Heart right ventricle (tissue), 16 donors: ENCODE data around the gene ARHGAP19. TPM values are rescaled to one million over a fixed set of nuclear protein-coding genes. Genes with fewer than 3 reads are reported as not detected.

Source experiments
- ATAC-seq, 8 donors: fragments of 200-7000 bp; cut with Tn5 transposase; one replicate each; pipeline ENCODE4 v1.9.1; 2020; ENCODE audit warnings: mild to moderate bottlenecking in 8 of 8, moderate library complexity in 8 of 8, moderate number of reproducible peaks in 1 of 8
- DNase-seq, 2 donors: peaks; one replicate each; pipeline ENCODE4 v3.0.0-alpha.2; 2020
- H3K27ac ChIP-seq, 10 donors: fragments of 200-600 bp; sonication (generic) in 2 of 10; one replicate each; pipeline versions ENCODE4 v1.5.0 to v1.8.0; 2020 to 2022; ENCODE audit warnings: mild to moderate bottlenecking in 3 of 10
- H3K27me3 ChIP-seq, 7 donors: fragments of 200-600 bp; one replicate each; pipeline ENCODE4 v1.8.0; 2021 to 2022; ENCODE audit warnings: mild to moderate bottlenecking in 2 of 7
- H3K36me3 ChIP-seq, 9 donors: fragments of 200-600 bp; sonication (generic) in 1 of 9; one replicate each; pipeline versions ENCODE4 v1.5.0 to v1.8.0; 2020 to 2022; ENCODE audit warnings: mild to moderate bottlenecking in 2 of 9
- H3K4me1 ChIP-seq, 9 donors: fragments of 200-600 bp; sonication (generic) in 1 of 9; one replicate each; pipeline versions ENCODE4 v1.5.0 to v1.8.0; 2020 to 2022; ENCODE audit warnings: mild to moderate bottlenecking in 4 of 9
- H3K4me3 ChIP-seq, 10 donors: fragments of 200-600 bp; sonication (generic) in 2 of 10; one replicate each; pipeline versions ENCODE4 v1.5.0 to v1.8.0; 2020 to 2022; ENCODE audit warnings: mild to moderate bottlenecking in 7 of 10, moderate library complexity in 2 of 10
- H3K9me3 ChIP-seq, 11 donors: fragments of 200-600 bp in 10 of 11; sonication (generic) in 2 of 11; one replicate each; pipeline versions ENCODE4 v1.5.0 to v1.8.0; 2013 to 2022; ENCODE audit warnings: mild to moderate bottlenecking in 2 of 11, control low read depth in 1 of 11, moderate library complexity in 1 of 11
- CTCF ChIP-seq, 9 donors: fragments of 200-600 bp; sonication (generic) in 2 of 9; IDR thresholded peaks; one replicate each; pipeline versions ENCODE4 v1.5.0 to v1.8.0; 2021 to 2022; ENCODE audit warnings: antibody characterized with exemption in 9 of 9, mild to moderate bottlenecking in 5 of 9, moderate library complexity in 1 of 9
- WGBS, 2 donors: extraction: QIAGEN DNeasy Blood & Tissue Kit; methylation state at CpG; one replicate each; pipeline ENCODE4 v1.1.7; 2013; ENCODE audit warnings: inconsistent platforms in 1 of 2; 5-methylcytosine and 5-hydroxymethylcytosine counted together
- intact Hi-C, 10 donors: fragments of 100-400 bp; cut with DNase I; formaldehyde crosslinking; loops; one replicate each; pipeline versions ENCODE4 v1.11.1 to v1.14.2; 2022
- polyA plus RNA-seq, 2 donors: library from polyadenylated mRNA; stranded (reverse); fragments of 200-250 nt; gene quantifications; one replicate each; pipeline ENCODE4 v1.2.3, GENCODE V29; 2013
- total RNA-seq, 10 donors: library from RNA; stranded (reverse); fragmentation: NEBNext Ultra II Directional in 3 of 10; extraction: Animal tissue kit (Norgen Biotek cat#: 25700) in 3 of 10; gene quantifications; one replicate each; pipeline versions ENCODE4 v1.2.1 to v1.2.4, GENCODE V29; 2021 to 2023
- donor health status: Arrhythmogenic right ventricular cardiomyopathy.
- donor health status: ischemic (EF 13 %, LVEDD 7.1; RV severe dilation, severe dysfunction).
- donor health status: healthy with polysubstance abuse.
- donor health status: DM: no; HTN: yes; CAD: no.
- donor health status: DM: no; HTN: no; CAD: no.
- donor health status: ischemic (EF 25% LVEDD 6.9; RV normal size, moderate dysfunction).
- donor health status: ischemic (EF 25% LVEDD 5.7; RV mildly dilated, moderate dysfunction).
- donor health status: healthy.
- donor health status: DM: yes; HTN: yes; CAD: no.
- donor health status: Ischemic cardiomyopathy.
- donor health status: ischemic (EF 35%, LVEDD 5.7; RV mildly dilated, moderate dysfunction).
- donor health status: nonischemic (EF 11% LVEDD 7.7; RV severe dilation, severe dysfunction).
- donor health status: DM: yes; HTN: yes; CAD: no.
- donor health status: PGD.
- donor health status: ischemic (EF 29% LVEDD 5.4; RV normal size, mild dysfunction).
- donor health status: nonischemic (EF 23%, LVEDD 6.1; RV moderate dilation, normal function).

Gene ARHGAP19
- total and polyA plus RNA-seq, 12 donors, result 1.5 to 6.2 (median 3.4) TPM

- Histone ChIP-seq H3K27ac (no peak overlapping the region), H3K27me3 (no peaks in the 10 kb centered on the region), H3K4me1 (peaks cover 0 to 3% (median 0%) of the 10 kb centered on the region in 9 donors), H3K9me3 (no peaks in the 10 kb centered on the region), H3K4me3 (no peak overlapping the region), H3K36me3 (peaks cover 0 to 76% (median 3%) of the 10 kb centered on the region in 9 donors)
- DNase-seq, result no peak
- no peak for TF ChIP-seq CTCF (IDR thresholded peaks at IDR 0.05)
- intact Hi-C loops, result no loop called here
- 97 to 98% methylated on average over 5 of the region's 5 CpGs for WGBS, 2 donors
- no peak for ATAC-seq
Observed at GRCh38 chr10:97238855-97239254, 53.6 kb downstream of the ARHGAP19 start.

- Histone ChIP-seq H3K36me3 (peaks cover 0 to 63% (median 0%) of the 10 kb centered on the region in 9 donors), H3K27ac (no peak overlapping the region), H3K27me3 (no peaks in the 10 kb centered on the region), H3K4me1 (no peaks in the 10 kb centered on the region), H3K9me3 (no peaks in the 10 kb centered on the region), H3K4me3 (no peak overlapping the region)
- TF ChIP-seq CTCF (IDR thresholded peaks at IDR 0.05), result no peak
- intact Hi-C loops, result no loop called here
- ATAC-seq (no peak), DNase-seq (no peak)
- WGBS, 2 donors, result 96 to 98% methylated on average over 4 of the region's 4 CpGs
Observed at GRCh38 chr10:97235353-97235752, 57.1 kb downstream of the ARHGAP19 start.

- Histone ChIP-seq H3K27me3 (no peaks in the 10 kb centered on the region), H3K4me1 (peaks cover 0 to 6% (median 0%) of the 10 kb centered on the region in 9 donors), H3K36me3 (peaks cover 0 to 66% (median 4%) of the 10 kb centered on the region in 9 donors), H3K4me3 (no peak overlapping the region), H3K27ac (no peak overlapping the region), H3K9me3 (no peaks in the 10 kb centered on the region)
- ATAC-seq (no peak), DNase-seq (no peak)
- peak; percentile 9 to 65 (median 58) for TF ChIP-seq CTCF (IDR thresholded peaks at IDR 0.05)
- 41 to 53% methylated on average over 1 of the region's 1 CpG for WGBS, 2 donors
- intact Hi-C loops, result no loop called here
Observed at GRCh38 chr10:97234400-97234799, 58.0 kb downstream of the ARHGAP19 start.

GRCh38 chr10:97230146-97230545, 62.3 kb downstream of the ARHGAP19 start:
- Histone ChIP-seq H3K4me3 (no peak overlapping the region), H3K9me3 (no peaks in the 10 kb centered on the region), H3K27ac (no peak overlapping the region), H3K27me3 (no peaks in the 10 kb centered on the region), H3K36me3 (peaks cover 0 to 83% (median 6%) of the 10 kb centered on the region in 9 donors), H3K4me1 (peaks cover 0 to 7% (median 0%) of the 10 kb centered on the region in 9 donors)
- ATAC-seq (no peak), DNase-seq (no peak)
- 92 to 100% methylated on average over 1 of the region's 1 CpG for WGBS, 2 donors
- no peak for TF ChIP-seq CTCF (IDR thresholded peaks at IDR 0.05)
- intact Hi-C loops, result no loop called here
